Measurements from ENCODE around the gene C4orf51.
"Not testable (repeated sequence)": the region's sequence is repeated elsewhere in the genome, so short reads cannot be mapped to it uniquely, and the experiment has no call there.

C4orf51 gene

DNA sequence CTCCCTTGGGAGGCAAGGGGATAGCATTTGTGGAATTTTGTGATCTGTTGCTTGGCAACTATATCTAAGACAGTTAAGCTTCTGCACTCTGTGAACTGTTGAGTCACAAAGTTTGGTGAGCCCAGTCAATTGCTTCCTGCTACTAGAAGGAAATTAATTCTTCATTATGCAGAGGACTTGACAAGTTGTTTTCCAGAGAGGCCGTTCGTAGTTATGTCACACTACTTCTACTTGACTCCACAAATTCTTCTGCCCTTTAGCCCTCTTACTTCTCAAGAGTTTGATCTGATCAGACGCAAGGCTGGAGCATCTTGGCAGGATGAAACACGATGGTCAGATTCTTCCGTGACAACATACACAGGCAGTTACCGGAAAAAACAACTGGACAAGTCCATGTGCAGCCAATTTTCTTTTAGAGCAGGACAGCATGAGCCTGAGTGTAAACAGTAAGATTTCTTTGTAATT lies at the start of gene C4orf51:
TSS of gene C4orf51 (plus strand) at position 156 of the 465 bp plus-strand sequence. CDS start at position 214, 58 bp downstream.
- FAIRE-seq, result peak; percentile 98

DNA sequence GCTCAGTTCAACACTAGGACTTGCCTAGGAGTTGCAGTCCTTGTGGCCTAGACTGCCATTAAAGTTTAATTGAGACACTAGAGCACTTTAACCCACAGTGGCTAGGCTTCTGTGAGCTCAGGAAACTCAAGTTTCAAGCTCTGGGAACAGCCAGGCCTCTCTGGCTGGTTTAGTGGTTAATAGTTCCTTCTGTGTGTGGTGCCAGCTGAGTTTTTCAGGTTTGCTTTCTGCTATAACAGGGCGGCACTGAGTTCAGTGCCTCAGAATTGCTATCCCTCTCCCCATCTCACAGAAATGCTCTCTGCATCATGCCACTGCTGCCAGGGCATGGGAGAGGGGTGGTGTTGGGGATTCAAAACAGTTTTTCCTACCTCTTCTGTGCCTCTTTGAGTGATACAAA lies 44.8 kb upstream of the C4orf51 start:
- no peak for FAIRE-seq

DNA sequence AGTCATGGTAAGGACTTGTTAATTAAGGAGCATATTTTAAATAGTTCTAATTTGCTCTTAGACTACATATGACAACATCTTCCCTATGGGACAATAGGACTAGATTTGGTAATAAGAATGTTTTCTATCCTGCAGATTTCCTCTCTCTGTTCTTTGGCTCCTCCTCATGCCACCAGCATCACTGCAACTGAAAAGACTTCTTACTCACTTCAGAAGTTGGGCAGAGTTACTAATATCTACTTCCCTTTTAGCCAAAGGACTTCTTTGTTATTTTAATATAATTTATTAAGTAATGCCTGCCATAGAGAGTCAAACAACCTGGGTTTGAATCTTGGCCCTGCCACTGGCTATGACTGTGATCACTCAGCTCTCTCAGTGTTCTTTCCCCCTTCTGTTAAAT lies 44.3 kb upstream of the C4orf51 start:
- no peak for FAIRE-seq

GRCh38 chr4:145639186-145639698 lies 40.7 kb upstream of the C4orf51 start:
- FAIRE-seq, result no peak

- not testable (repeated sequence) for FAIRE-seq
Observed at GRCh38 chr4:145640236-145640635, 39.7 kb upstream of the C4orf51 start.

GRCh38 chr4:145643295-145643694 lies 36.7 kb upstream of the C4orf51 start:
- FAIRE-seq, result no peak

- no peak for FAIRE-seq
Observed at GRCh38 chr4:145644699-145645098, 35.2 kb upstream of the C4orf51 start.

DNA sequence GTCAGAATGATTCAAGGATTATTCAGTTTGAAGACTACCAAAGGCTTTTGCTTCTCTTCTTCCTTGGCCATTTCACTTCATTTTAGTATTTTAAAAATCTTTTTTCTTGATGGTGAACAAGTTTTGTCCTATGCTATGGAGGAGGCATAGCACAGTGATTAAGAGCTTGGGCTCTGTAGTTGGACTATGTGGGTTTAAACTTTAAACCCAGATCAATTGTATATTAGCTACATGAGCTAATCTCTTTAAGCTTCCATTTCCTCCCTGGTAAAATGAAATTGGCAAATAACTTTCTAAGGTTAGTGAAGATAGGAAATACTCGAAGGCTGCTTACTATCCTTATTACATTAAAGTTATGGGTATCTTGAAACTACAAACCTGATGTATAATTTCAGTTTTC lies 23.8 kb upstream of the C4orf51 start:
- no peak for FAIRE-seq

DNA sequence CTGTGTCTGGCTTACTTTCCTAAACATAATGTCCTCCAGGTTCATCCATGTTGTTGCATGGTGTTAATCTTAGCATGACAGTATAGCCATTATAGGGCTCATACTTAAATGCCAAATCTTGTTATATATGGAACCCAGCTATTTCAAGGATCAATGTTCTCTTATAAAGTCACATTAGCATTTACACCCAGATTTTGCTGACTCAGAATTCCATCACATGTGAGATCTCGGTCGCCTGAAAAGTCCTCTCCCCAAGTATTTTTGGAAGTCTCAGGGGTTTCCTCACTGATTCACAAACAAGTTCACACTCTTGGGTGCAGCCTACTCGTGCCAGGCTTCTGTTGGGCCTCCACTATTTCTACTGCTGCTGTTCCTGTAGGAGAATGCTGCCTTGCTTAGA lies 19.9 kb upstream of the C4orf51 start:
- FAIRE-seq, result no peak

DNA sequence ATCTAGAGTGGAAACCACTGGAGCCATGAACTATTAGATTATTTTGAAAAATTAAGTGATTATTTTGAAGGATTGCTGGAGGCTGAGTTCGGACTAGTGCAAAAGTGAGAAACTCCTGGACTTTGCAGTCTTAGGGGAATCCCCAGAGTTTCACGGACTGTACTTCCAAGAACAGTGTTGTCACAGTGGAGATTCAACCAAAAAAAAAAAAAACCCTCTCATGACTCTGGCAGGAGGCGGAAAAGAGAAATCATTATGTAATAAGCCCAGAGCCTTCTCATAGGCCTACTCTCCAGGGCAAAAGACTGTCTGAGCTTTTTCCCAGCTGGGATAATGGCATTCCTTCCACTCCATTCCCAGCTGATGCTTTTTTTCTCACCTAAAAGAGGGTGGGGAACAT lies 16.8 kb upstream of the C4orf51 start:
- no peak for FAIRE-seq

GRCh38 chr4:145665773-145666172 lies 14.2 kb upstream of the C4orf51 start:
- FAIRE-seq, result no peak

GRCh38 chr4:145670422-145670821 lies 9.5 kb upstream of the C4orf51 start:
- no peak for FAIRE-seq

GRCh38 chr4:145679520-145679919 lies 426 bp upstream of the C4orf51 start:
- no peak for FAIRE-seq

GRCh38 chr4:145680902-145681301 lies 956 bp downstream of the C4orf51 start:
- no peak for FAIRE-seq

DNA sequence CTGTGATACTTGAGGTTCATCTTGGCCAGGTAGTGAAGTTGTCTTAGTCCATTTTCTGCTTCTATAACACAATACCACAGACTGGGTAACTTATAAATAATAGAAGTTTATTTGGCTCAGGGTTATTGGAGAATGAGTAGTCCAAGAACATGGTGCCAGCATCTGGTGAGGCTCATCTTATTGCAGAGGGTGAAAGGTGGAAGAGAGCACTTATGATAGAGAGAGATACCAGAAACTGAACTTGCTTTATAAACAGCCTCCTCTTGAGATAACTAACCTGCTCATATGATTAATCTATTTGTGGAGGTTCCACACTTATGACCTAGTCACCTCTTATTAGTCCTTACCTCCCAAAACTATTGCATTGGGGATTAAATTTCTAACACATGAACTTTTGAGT lies 1.6 kb downstream of the C4orf51 start:
- FAIRE-seq, result no peak

- FAIRE-seq, result no peak
Observed at GRCh38 chr4:145681956-145682355, 2.0 kb downstream of the C4orf51 start.

DNA sequence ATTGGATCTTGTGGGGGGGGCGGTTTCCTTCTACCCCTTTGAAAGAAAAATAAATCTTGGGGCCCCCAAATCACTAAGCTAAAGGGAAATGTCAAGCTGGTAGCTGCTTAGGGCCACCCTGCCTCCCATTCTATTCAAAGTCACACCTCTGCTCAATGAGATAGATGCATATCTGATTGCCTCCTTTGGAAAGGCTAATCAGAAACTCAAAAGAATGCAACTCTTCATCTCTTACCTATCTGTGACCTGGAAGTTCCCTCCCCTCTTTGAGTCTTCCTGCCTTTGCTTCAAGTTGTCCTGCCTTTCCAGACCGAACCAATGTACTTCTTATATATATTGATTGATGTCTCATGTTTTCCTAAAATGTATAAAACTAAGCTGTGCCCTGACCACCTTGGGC lies 7.0 kb downstream of the C4orf51 start:
- no peak for FAIRE-seq

GRCh38 chr4:145690610-145691009 lies 10.7 kb downstream of the C4orf51 start:
- FAIRE-seq, result no peak

DNA sequence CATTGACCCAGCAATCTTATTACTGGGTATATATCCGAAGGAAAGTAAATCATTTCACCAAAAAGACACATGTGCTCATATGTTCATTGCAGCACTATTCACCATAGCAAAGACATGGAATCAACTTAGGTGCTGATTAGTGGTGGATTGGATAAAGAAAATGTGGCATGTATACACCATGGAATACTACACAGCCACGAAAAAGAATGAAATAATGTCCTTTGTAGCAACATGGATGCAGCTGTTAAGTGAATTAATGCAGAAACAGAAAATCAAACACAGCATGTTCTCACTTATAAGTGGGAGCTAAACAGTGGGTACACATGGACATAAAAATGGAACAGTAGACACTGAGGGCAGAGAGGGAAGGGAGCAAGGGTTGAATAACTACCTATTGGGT lies 11.5 kb downstream of the C4orf51 start:
- not testable (repeated sequence) for FAIRE-seq

DNA sequence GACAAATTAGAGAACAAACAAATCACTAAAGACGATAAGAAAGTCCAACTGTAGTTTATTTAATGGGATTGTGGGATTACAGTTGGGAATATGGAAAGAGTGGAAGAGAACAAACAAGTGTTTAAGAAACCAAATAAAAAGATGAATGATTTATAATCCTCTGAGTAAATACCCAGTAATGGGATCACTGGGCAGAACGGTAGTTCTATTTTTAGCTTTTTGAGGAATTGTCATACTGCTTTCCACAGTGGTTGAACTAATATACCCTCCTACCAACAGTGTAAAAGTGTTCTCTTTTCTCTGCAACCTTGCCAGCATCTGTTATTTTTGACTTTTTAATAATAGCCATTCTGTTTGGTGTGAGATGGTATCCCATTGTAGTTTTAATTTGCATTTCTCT lies 15.0 kb downstream of the C4orf51 start:
- FAIRE-seq, result peak; percentile 60

GRCh38 chr4:145697332-145697731 lies 17.4 kb downstream of the C4orf51 start:
- no peak for FAIRE-seq

DNA sequence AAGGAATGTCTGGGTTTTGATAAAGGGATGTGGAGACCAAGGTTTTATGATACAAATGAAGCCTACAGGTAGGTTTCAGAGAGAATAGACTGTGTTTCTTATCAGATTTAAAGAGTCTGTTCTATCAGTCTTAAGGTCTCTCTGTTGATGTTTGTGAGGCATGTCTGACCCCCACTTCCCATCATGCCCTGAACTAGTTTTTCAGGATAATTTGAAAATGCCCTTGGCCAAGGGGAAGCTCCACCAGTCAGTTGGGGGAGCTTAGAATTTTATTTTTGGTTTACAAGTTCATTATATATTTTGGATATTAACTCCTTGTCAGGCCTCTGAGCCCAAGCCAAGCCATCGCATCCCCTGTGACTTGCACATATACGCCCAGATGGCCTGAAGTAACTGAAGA lies 18.6 kb downstream of the C4orf51 start:
- FAIRE-seq, result no peak

- FAIRE-seq, result no peak
Observed at GRCh38 chr4:145703850-145704497, 24.0 kb downstream of the C4orf51 start.

- FAIRE-seq, result no peak
Observed at GRCh38 chr4:145709336-145709735, 29.4 kb downstream of the C4orf51 start.

DNA sequence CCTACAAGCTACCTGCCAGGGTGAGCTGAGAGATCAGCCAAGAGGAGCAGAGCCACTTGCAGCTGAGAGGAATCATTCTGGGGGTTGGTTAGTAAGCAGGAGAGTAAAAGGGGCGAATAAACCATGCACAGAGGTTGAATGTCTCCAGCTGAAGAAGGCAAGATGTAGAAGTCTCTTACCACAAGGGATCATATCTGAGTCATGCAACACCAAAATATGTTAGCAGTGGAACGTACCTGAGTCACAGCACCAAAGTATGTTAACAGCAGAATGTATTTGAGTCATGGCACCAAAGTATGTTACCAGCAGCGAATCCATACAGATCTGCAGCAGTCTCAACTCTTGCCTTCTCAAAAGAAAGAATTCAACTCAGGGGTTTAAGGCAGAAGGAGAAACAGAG lies 29.9 kb downstream of the C4orf51 start:
- no peak for FAIRE-seq

Data from islet of Langerhans (tissue), 1 donor.